ENCODE results near the gene ARMC7. TPM values are rescaled to one million over a fixed set of nuclear protein-coding genes. Genes with fewer than 3 reads are reported as not detected.
"Not testable (repeated sequence)": the region's sequence is repeated elsewhere in the genome, so short reads cannot be mapped to it uniquely, and the experiment has no call there.

ARMC7 gene
- total and polyA plus RNA-seq, 3 donors from 2014 or later: 10.0 to 12.6 (median 11.8) TPM

DNA sequence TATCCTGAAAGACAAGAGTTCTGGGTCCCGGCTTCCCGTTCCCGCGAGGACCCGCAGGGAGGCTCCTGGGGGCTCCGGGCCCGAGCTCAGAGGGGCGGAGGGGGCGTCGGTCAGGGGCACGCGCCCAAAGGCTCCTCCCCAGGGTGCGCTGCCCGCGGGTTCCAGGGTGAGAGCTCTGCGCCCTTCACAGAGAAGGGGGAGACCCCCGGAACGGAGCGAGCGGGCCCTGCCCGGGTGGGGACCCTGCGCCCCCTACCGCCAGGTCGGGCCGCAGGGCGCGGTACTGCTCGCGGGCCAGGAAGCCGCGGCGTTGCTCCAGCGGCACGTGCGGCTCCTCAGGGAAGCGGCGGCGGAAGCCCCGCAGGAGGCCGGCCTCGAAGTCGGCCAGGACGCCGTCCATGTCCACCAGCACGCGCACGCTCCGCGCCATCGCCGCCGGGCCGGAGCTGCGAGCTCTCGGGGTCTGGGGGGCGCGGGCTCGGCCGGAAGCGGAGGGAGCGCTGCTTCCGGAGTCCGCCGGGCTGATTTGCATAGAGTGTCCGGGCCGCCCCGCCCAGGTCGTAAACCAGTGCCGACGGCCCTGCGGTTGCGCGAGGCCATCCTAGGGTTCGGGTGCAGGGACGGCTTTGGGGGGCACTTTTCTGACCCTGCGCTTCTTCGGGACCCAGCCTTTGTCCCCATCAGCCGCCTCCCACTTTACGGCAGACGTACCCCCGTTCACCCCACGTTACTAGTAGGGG lies 21.7 kb downstream of the ARMC7 start, which contains the start of gene NT5C:
Gene NT5C (minus strand): TSS at position 465 of the 740 bp plus-strand sequence. CDS start 35 bp downstream, at position 430.
- Histone ChIP-seq H3K27me3 (no peaks in the 10 kb centered on the region), H3K4me1 (peaks cover 26% of the 10 kb centered on the region), H3K4me3 (peak within 1 kb of the TSS; percentile 69 to 81), H3K27ac (peak within 1 kb of the TSS; percentile 76 to 87), H3K36me3 (ENCODE audit: low read depth, missing control alignments) (no peaks in the 10 kb centered on the region), H3K9me3 (no peaks in the 10 kb centered on the region)
- peak; percentile 92 for DNase-seq
- WGBS, 2 donors: 0 to 2% methylated on average over 14 to 58 of the region's 82 CpGs
- no peak for TF ChIP-seq POLR2A (IDR thresholded peaks at IDR 0.05)
- TF ChIP-seq, protein P1, sequence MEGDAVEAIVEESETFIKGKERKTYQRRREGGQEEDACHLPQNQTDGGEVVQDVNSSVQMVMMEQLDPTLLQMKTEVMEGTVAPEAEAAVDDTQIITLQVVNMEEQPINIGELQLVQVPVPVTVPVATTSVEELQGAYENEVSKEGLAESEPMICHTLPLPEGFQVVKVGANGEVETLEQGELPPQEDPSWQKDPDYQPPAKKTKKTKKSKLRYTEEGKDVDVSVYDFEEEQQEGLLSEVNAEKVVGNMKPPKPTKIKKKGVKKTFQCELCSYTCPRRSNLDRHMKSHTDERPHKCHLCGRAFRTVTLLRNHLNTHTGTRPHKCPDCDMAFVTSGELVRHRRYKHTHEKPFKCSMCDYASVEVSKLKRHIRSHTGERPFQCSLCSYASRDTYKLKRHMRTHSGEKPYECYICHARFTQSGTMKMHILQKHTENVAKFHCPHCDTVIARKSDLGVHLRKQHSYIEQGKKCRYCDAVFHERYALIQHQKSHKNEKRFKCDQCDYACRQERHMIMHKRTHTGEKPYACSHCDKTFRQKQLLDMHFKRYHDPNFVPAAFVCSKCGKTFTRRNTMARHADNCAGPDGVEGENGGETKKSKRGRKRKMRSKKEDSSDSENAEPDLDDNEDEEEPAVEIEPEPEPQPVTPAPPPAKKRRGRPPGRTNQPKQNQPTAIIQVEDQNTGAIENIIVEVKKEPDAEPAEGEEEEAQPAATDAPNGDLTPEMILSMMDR (IDR thresholded peaks at IDR 0.05): peak; percentile 50 to 65 (median 63)
- intact Hi-C loops (cut with DNase I; ENCODE audit: low total_unique reads): no loop called here

DNA sequence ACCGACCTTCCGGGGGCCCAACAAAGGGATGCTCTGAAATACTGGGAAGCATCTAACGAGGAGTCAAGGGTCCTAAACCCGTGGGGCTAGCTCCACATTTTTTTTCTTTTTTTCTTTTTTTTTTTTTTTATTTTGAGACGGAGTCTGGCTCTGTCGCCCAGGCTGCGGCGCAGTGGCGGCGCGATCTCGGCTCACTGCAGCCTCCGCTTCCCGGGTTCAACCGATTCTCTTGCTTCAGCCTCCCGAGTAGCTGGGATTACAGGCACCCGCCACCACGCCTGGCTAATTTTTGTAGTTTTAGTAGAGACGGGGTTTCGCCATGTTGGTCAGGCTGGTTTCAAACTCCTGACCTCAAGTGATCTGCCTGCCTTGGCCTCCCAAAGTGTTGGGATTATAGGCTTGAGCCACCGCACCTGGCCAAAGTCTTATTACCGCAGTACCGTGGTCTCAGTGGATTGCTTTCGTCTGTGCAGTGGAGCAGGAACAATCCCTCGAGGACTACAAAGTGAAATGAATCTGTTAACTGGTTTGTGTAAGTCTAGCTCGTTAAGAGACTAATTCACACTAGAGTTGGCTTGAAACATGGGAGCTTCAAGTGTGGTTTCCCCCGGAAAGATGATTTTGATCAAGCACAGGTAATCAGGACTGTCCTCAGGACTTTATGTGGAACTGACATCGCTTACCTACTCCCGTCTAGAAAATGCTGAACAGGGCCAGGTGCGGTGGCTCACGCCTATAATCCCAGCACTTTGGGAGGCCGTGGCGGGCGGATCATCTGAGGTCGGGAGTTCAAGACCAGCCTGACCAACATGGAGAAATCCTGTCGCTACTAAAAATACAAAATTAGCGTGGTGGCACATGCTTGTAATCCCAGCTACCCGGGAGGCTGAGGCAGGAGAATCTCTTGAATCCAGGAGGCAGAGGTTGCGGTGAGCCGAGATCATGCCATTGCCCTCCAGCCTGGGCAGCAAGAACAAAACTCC lies 22.5 kb downstream of the ARMC7 start:
- H3K27me3 ChIP-seq; intact Hi-C loops (cut with DNase I; ENCODE audit: low total_unique reads); DNase-seq; H3K9me3 ChIP-seq; H3K36me3 ChIP-seq (ENCODE audit: low read depth, missing control alignments): not testable (repeated sequence)
- Histone ChIP-seq H3K4me3 (peak overlapping the region; percentile 69 to 81), H3K4me1 (peaks cover 27% of the 10 kb centered on the region), H3K27ac (peak overlapping the region; percentile 76 to 87)
- 54 to 66% methylated on average over 37 to 40 of the region's 40 CpGs for WGBS, 2 donors

DNA sequence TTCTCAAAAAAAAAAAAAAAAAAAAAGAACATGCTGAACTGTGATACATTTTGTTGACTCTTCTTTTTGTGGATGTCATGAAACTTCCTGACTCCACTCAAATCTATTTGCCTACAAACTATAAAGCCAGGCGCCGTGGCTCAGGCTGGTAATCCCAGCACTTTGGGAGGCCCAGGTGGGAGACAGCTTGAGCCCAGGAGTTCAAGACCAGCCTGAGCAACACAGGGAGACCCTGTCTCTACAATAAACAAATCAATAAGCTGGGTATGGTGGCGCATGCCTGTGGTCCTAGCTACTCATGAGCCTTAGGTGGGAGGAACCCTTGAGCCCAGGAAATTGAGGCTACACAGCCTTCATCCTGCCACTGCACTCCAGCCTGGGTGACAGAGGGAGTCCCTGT lies 23.2 kb downstream of the ARMC7 start:
- H3K4me3 ChIP-seq: no peak overlapping the region
- peaks cover 27% of the 10 kb centered on the region for H3K4me1 ChIP-seq
- no peaks in the 10 kb centered on the region for H3K9me3 ChIP-seq
- no peak for DNase-seq
- no peak overlapping the region for H3K27ac ChIP-seq
- no peaks in the 10 kb centered on the region for H3K27me3 ChIP-seq
- intact Hi-C loops (cut with DNase I; ENCODE audit: low total_unique reads): no loop called here
- WGBS, 2 donors: 75 to 83% methylated on average over 3 of the region's 3 CpGs
- TF ChIP-seq POLR2A (IDR thresholded peaks at IDR 0.05): no peak
- TF ChIP-seq, protein P1 (IDR thresholded peaks at IDR 0.05): no peak
- H3K36me3 ChIP-seq (ENCODE audit: low read depth, missing control alignments): no peaks in the 10 kb centered on the region

DNA sequence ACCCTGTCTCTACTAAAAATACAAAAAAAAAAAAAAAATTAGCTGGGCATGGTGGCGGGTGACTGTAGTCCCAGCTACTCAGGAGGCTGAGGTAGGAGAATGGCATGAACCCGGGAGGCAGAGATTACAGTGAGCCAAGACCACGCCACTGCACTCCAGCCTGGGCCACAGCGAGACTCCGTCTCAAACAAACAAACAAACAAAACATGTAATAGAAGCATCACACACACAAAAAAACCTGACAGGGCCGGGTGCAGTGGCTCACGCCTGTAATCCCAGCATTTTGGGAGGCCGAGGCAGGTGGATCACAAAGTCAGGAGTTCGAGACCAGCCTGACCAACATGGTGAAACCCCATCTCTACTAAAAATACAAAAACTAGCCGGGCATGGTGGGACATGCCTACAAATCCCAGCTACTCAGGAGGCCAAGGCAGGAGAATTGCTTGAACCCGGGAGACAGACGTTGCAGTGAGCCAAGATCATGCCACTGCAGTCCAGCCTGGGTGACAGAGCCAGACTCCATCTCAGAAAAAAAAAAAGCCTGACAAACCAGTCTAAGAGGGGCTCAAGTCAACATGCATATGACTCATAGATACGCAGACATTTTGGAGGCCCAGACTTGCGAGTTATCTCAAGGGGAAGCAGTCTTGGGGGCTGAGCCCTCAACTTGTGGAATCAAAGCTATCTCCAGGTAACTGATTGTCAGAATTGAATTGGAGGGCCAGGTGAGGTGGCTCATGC lies 24.0 kb downstream of the ARMC7 start:
- H3K36me3 ChIP-seq (ENCODE audit: low read depth, missing control alignments); H3K9me3 ChIP-seq; DNase-seq; H3K27me3 ChIP-seq; intact Hi-C loops (cut with DNase I; ENCODE audit: low total_unique reads); H3K4me3 ChIP-seq: not testable (repeated sequence)
- peak overlapping the region in 1 of 2 donors; percentile 72 for H3K27ac ChIP-seq
- 89 to 92% methylated on average over 14 of the region's 14 CpGs for WGBS, 2 donors
- peaks cover 27% of the 10 kb centered on the region for H3K4me1 ChIP-seq

DNA sequence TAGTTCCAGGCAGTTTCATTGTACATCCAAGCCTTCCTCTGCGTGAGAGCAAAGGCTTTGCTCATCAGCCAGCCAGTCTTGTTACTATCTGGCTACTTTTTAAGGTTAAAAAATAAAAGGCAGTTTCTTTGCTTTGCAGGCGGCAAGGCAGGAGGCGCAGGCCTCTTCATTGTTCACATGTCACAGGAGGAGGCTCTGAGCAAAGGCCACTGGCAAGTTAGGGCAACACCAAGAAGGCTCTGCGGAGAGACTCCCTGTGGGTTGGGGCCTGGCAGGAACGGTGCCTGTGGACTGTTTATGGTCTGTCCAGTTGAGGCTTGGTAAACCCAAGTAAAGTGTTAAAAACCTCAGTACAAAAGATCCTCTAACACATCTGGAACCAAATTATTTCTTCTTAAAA lies 25.7 kb downstream of the ARMC7 start:
- Histone ChIP-seq H3K4me3 (no peak overlapping the region), H3K4me1 (peaks cover 30% of the 10 kb centered on the region), H3K27ac (peak overlapping the region; percentile 53 to 72), H3K36me3 (ENCODE audit: low read depth, missing control alignments) (no peaks in the 10 kb centered on the region), H3K9me3 (no peaks in the 10 kb centered on the region), H3K27me3 (no peaks in the 10 kb centered on the region)
- 28 to 37% methylated on average over 5 of the region's 5 CpGs for WGBS, 2 donors
- TF ChIP-seq, protein P1 (IDR thresholded peaks at IDR 0.05): no peak
- no peak for TF ChIP-seq POLR2A (IDR thresholded peaks at IDR 0.05)
- no peak for DNase-seq
- intact Hi-C loops (cut with DNase I; ENCODE audit: low total_unique reads): no loop called here

Measured in testis (tissue), 3 donors.